Activated CD8-positive, alpha-beta T cell treated with anti-CD3 and anti-CD28 coated beads for 36 hours (primary cell): ENCODE data around the gene FAM78A. TPM values are rescaled to one million over a fixed set of nuclear protein-coding genes. Genes with fewer than 3 reads are reported as not detected.
"Not testable (repeated sequence)": the region's sequence is repeated elsewhere in the genome, so short reads cannot be mapped to it uniquely, and the experiment has no call there.

ENCODE experiments used
- ATAC-seq: fragments of 200-7000 bp; cut with Tn5 transposase; one replicate; pipeline ENCODE4 v1.10.0; 2021; ENCODE audit warnings: mild to moderate bottlenecking, moderate library complexity
- CTCF ChIA-PET: fragments of 350-600 bp; sonication (Branson Sonifier 250); formaldehyde crosslinking; loops from one replicate; lab custom pipeline; 2021; ENCODE audit warnings: antibody characterized with exemption; lab: Charles Lee
- POLR2A ChIA-PET: fragments of 350-600 bp; sonication (Branson Sonifier 250); formaldehyde crosslinking; loops from one replicate; lab custom pipeline; 2021; ENCODE audit warnings: antibody characterized with exemption; lab: Charles Lee
- DNase-seq: peaks from one replicate; pipeline ENCODE4 v3.0.0-alpha.2; 2020
- H3K27ac Mint-ChIP-seq: one replicate; pipeline ENCODE4 v1.8.0; 2021; ENCODE audit warnings: mild to moderate bottlenecking, mixed read lengths
- H3K27me3 Mint-ChIP-seq: one replicate; pipeline ENCODE4 v1.8.0; 2021; ENCODE audit warnings: mixed read lengths
- H3K36me3 Mint-ChIP-seq: one replicate; pipeline ENCODE4 v1.8.0; 2021; ENCODE audit warnings: low read depth, mixed read lengths
- H3K4me1 Mint-ChIP-seq: one replicate; pipeline ENCODE4 v1.8.0; 2021; ENCODE audit warnings: low read depth, mixed read lengths
- H3K4me3 Mint-ChIP-seq: one replicate; pipeline ENCODE4 v1.8.0; 2021; ENCODE audit warnings: mild to moderate bottlenecking, moderate library complexity, mixed read lengths
- H3K9me3 Mint-ChIP-seq: one replicate; pipeline ENCODE4 v1.8.0; 2021; ENCODE audit warnings: mixed read lengths
- intact Hi-C: fragments of 100-400 bp; cut with micrococcal nuclease; formaldehyde crosslinking; loops from one replicate; pipeline ENCODE4 v1.10.0; 2022
- total RNA-seq, 2 experiments: library from RNA; stranded (reverse); gene quantifications; one replicate each; pipeline ENCODE4 v1.2.3, GENCODE V29; 2021
- TF ChIP-seq, protein P1 (sequence below): fragments of 200-600 bp; IDR thresholded peaks from one replicate; pipeline ENCODE4 v1.8.0; 2022; ENCODE audit warnings: antibody characterized with exemption, mild to moderate bottlenecking

The FAM78A gene
- total RNA-seq, 2 experiments from 2014 or later: 36.2 to 39.8 TPM

DNA sequence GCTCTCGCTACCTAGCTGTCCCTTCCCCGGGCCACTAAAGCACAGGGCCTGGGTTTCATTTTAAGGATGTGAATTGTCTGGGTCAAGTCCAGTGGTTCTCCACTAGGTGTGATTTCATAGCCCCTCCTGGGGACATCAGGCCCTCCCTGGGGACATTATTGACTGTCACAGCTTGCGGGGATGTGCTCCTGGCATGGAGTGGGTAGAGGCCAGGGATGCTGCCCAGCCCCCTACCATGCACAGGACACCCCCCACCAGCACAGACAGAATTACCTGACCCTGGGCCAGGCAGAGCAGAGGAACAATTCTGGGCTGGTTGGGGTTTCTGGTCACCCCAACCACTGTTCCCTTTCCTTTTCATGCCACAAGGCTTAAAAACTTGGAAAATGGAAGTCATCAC is 4.1 kb downstream of the FAM78A start:
- Mint-ChIP-seq H3K4me1 (peaks cover 26% of the 10 kb centered on the region), H3K27ac (peak overlapping the region; percentile 99), H3K9me3 (no peaks in the 10 kb centered on the region), H3K4me3 (peak overlapping the region; percentile 90), H3K27me3 (no peaks in the 10 kb centered on the region), H3K36me3 (peaks cover 63% of the 10 kb centered on the region)
- intact Hi-C loops: loop anchor here (5.0 kb wide), 1 partner anchor 35 kb away; no protein-coding TSS in a partner anchor
- POLR2A ChIA-PET: interaction anchor here (1.3 to 14.2 kb wide), 4 partner anchors 16 to 147 kb away, joined by 4 to 310 read pairs (median 21); partner anchors contain the start of gene NUP214
- ATAC-seq: no peak
- CTCF ChIA-PET: interaction anchor here (0.7 to 4.8 kb wide), 7 partner anchors 8 to 96 kb away, joined by 3 to 29 read pairs (median 6); no protein-coding TSS in a partner anchor
- no peak for DNase-seq
- TF ChIP-seq, protein P1, sequence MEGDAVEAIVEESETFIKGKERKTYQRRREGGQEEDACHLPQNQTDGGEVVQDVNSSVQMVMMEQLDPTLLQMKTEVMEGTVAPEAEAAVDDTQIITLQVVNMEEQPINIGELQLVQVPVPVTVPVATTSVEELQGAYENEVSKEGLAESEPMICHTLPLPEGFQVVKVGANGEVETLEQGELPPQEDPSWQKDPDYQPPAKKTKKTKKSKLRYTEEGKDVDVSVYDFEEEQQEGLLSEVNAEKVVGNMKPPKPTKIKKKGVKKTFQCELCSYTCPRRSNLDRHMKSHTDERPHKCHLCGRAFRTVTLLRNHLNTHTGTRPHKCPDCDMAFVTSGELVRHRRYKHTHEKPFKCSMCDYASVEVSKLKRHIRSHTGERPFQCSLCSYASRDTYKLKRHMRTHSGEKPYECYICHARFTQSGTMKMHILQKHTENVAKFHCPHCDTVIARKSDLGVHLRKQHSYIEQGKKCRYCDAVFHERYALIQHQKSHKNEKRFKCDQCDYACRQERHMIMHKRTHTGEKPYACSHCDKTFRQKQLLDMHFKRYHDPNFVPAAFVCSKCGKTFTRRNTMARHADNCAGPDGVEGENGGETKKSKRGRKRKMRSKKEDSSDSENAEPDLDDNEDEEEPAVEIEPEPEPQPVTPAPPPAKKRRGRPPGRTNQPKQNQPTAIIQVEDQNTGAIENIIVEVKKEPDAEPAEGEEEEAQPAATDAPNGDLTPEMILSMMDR: no peak

DNA sequence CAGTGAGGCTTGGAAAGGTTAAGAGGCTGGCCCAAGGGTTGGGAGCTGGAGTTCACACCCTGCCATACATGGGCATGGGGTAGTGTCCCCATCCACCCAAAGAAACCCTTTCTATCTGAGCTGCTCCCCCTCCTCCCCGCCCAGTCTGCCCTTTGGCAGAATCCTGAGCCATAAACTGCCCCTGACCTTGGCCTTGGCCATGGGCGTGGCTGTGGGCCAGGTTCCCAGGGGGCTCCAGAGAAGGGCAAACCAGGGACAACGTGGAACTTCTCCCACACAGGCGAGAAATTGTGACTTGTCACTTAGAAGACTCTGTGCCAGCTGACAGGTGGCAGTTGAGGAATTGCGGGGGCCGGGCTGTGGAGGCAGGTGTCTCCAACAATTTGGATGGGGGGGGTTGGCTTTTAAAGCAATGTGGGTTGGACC is 4.8 kb downstream of the FAM78A start:
- CTCF ChIA-PET: interaction anchor here (1.0 to 4.8 kb wide), 5 partner anchors 15 to 102 kb away, joined by 3 to 29 read pairs (median 6); no protein-coding TSS in a partner anchor
- no peak for ATAC-seq
- intact Hi-C loops: loop anchor here (5.0 kb wide), 1 partner anchor 34 kb away; no protein-coding TSS in a partner anchor
- Mint-ChIP-seq H3K9me3 (no peaks in the 10 kb centered on the region), H3K4me1 (peaks cover 33% of the 10 kb centered on the region), H3K36me3 (peaks cover 67% of the 10 kb centered on the region), H3K27me3 (no peaks in the 10 kb centered on the region), H3K4me3 (peak overlapping the region; percentile 90), H3K27ac (peak overlapping the region; percentile 99)
- TF ChIP-seq, protein P1: no peak
- POLR2A ChIA-PET: interaction anchor here (1.3 to 14.2 kb wide), 3 partner anchors 15 to 146 kb away, joined by 4 to 310 read pairs (median 33); partner anchors contain the start of gene NUP214
- DNase-seq: peak; percentile 55

DNA sequence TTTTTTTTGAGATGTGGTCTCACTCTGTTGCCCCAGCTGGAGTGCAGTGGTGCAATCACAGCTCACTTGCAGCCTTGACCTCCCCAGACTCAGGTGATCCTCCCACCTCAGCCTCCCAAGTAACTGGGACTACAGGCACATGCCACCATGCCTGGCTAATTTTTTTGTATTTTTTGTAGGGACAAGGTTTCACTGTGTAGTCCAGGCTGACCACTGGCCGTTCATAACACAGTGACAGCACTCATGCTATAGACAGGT is 5.4 kb downstream of the FAM78A start:
- not testable (repeated sequence) for H3K9me3 Mint-ChIP-seq, ATAC-seq, DNase-seq, H3K27me3 Mint-ChIP-seq
- ChIA-PET POLR2A (interaction anchor here (0.9 to 14.2 kb wide), 5 partner anchors 15 to 145 kb away, joined by 3 to 310 read pairs (median 4); partner anchors contain the start of gene NUP214), CTCF (interaction anchor here (1.0 to 4.8 kb wide), 5 partner anchors 15 to 102 kb away, joined by 3 to 29 read pairs (median 6); no protein-coding TSS in a partner anchor)
- Mint-ChIP-seq H3K4me3 (peak overlapping the region; percentile 90), H3K4me1 (peaks cover 38% of the 10 kb centered on the region), H3K27ac (peak overlapping the region; percentile 99), H3K36me3 (peaks cover 67% of the 10 kb centered on the region)
- intact Hi-C loops: loop anchor here (5.0 kb wide), 1 partner anchor 34 kb away; no protein-coding TSS in a partner anchor

DNA sequence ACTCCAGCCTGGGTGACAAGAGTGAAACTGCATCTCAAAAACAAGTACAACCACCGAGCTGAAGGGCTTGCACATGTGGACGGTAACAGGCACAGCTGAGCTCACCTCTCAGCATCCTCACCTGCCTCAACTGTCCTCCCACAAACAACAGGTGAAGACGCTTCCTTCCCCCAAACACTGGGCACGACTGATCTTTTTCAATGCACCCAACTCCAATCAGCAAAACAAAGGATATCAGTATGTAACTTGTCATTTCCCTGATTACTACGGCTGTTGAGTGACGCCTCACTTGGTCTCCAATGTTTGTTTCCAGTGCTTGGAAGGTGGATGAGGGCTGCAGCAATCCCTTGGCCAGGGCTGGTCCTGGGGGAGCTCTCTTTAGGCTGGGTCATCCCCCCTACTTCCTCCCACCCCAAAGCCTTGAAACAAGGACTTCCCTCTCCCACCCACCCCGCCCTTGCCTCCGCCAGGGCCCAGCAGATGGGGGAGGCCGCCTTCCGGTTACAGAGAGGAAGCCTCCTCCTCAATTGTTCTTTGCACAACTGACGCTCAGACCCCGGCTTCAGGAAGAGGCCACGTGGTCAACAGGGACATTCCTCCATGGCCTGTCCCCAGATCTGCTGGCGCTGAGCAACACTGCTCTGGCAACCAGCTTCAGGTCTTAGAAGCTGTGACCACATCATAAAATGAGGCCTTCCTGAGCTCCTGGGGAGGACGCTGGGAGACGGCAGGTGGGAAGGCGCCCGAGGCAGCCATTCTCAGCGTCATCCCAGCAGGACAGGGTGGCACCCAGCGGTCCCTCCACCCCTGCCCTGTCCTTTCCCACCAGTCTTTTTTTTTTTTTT is 5.9 kb downstream of the FAM78A start:
- H3K27ac Mint-ChIP-seq: peak overlapping the region; percentile 99
- H3K9me3 Mint-ChIP-seq: no peaks in the 10 kb centered on the region
- ChIA-PET POLR2A (interaction anchor here (0.8 to 14.2 kb wide), 7 partner anchors 9 to 145 kb away, joined by 3 to 310 read pairs (median 3); partner anchors contain the start of gene NUP214), CTCF (interaction anchor here (1.0 to 4.8 kb wide), 4 partner anchors 8 to 94 kb away, joined by 3 to 29 read pairs (median 5); no protein-coding TSS in a partner anchor)
- intact Hi-C loops: loop anchor here (5.0 kb wide), 1 partner anchor 33 kb away; no protein-coding TSS in a partner anchor
- peaks cover 63% of the 10 kb centered on the region for H3K36me3 Mint-ChIP-seq
- TF ChIP-seq, protein P1: no peak
- peak; percentile 77 for DNase-seq
- ATAC-seq: peak; percentile 18
- peaks cover 44% of the 10 kb centered on the region for H3K4me1 Mint-ChIP-seq
- H3K27me3 Mint-ChIP-seq: no peaks in the 10 kb centered on the region
- peak overlapping the region; percentile 90 for H3K4me3 Mint-ChIP-seq
